Thoracic aorta (tissue), 2 donors: ENCODE data around the gene BUD23. TPM values are rescaled to one million over a fixed set of nuclear protein-coding genes. Genes with fewer than 3 reads are reported as not detected.

ENCODE experiments used
- ATAC-seq: fragments of 150-250 bp; one replicate; pipeline ENCODE4 v1.8.0; 2017; ENCODE audit warnings: low read depth; ENCODE audit not compliant: insufficient number of reproducible peaks, low FRiP score
- DNase-seq: peaks from one replicate; pipeline ENCODE4 v3.0.0-alpha.2; 2020; ENCODE audit warnings: low spot score
- H3K27ac ChIP-seq, 2 donors: fragments of 200-600 bp; sonication (generic); 1 replicate in 1 of 2; 2 replicates in 1 of 2; pipeline ENCODE4 v1.5.1; 2016; ENCODE audit warnings: mild to moderate bottlenecking in 2 of 2, moderate library complexity in 2 of 2
- H3K27me3 ChIP-seq: fragments of 200-600 bp; sonication (generic); replicated peaks from 2 replicates; pipeline ENCODE4 v1.6.0; 2016; ENCODE audit warnings: mild to moderate bottlenecking; ENCODE audit not compliant: insufficient read depth
- H3K36me3 ChIP-seq: fragments of 200-600 bp; sonication (generic); one replicate; pipeline ENCODE4 v1.5.1; 2016
- H3K4me1 ChIP-seq, 2 donors: fragments of 200-600 bp; sonication (generic); 1 replicate in 1 of 2; 2 replicates in 1 of 2; pipeline versions ENCODE4 v1.5.1 to v1.6.0; 2016; ENCODE audit warnings: low read depth in 2 of 2, mild to moderate bottlenecking in 1 of 2; ENCODE audit not compliant: control insufficient read depth in 1 of 2
- H3K4me3 ChIP-seq: fragments of 200-600 bp; sonication (generic); 2 replicates; pipeline ENCODE4 v1.5.1; 2016; ENCODE audit warnings: mild to moderate bottlenecking
- H3K9me3 ChIP-seq: fragments of 200-600 bp; sonication (generic); 2 replicates; pipeline ENCODE4 v1.5.1; 2016
- CTCF ChIP-seq: fragments of 200-600 bp; sonication (generic); IDR thresholded peaks from one replicate; pipeline ENCODE4 v1.5.1; 2019; ENCODE audit warnings: antibody characterized with exemption
- total RNA-seq, 2 donors: library from RNA; depleted of rRNA; stranded (reverse); fragments of >200 nt; gene quantifications; one replicate each; pipeline versions ENCODE4 v1.1.0 to v1.2.3, GENCODE V29; 2016

Gene BUD23
- total RNA-seq, 2 donors from 2014 or later = 36.9 to 51.0 TPM

- no peak for DNase-seq
- H3K4me1 ChIP-seq = no peaks in the 10 kb centered on the region
- no peak overlapping the region for H3K4me3 ChIP-seq
- no peak for TF ChIP-seq CTCF
- no peaks in the 10 kb centered on the region for H3K27me3 ChIP-seq
- no peaks in the 10 kb centered on the region for H3K9me3 ChIP-seq
- ATAC-seq = no peak
- H3K27ac ChIP-seq = no peak overlapping the region
- H3K36me3 ChIP-seq = peaks cover 49% of the 10 kb centered on the region
Measured at GRCh38 chr7:73698410-73698809, 15.0 kb downstream of the BUD23 start.

GRCh38 chr7:73699370-73700068 is 16.1 kb downstream of the BUD23 start:
- no peak for TF ChIP-seq CTCF
- H3K27me3 ChIP-seq = no peaks in the 10 kb centered on the region
- H3K27ac ChIP-seq = no peak overlapping the region
- DNase-seq (no peak), ATAC-seq (no peak)
- no peaks in the 10 kb centered on the region for H3K9me3 ChIP-seq
- no peak overlapping the region for H3K4me3 ChIP-seq
- peaks cover 0 to 5% of the 10 kb centered on the region in 2 donors for H3K4me1 ChIP-seq
- peaks cover 40% of the 10 kb centered on the region for H3K36me3 ChIP-seq

GRCh38 chr7:73700069-73700423 is 16.6 kb downstream of the BUD23 start:
- TF ChIP-seq CTCF = no peak
- no peak overlapping the region for H3K4me3 ChIP-seq
- ATAC-seq = no peak
- H3K9me3 ChIP-seq = no peaks in the 10 kb centered on the region
- no peaks in the 10 kb centered on the region for H3K27me3 ChIP-seq
- DNase-seq = no peak
- no peak overlapping the region for H3K27ac ChIP-seq
- peaks cover 35% of the 10 kb centered on the region for H3K36me3 ChIP-seq
- peaks cover 0 to 11% of the 10 kb centered on the region in 2 donors for H3K4me1 ChIP-seq

- ATAC-seq = no peak
- peaks cover 31% of the 10 kb centered on the region for H3K36me3 ChIP-seq
Measured at GRCh38 chr7:73700581-73701134, 17.3 kb downstream of the BUD23 start.

More at GRCh38 chr7:73700581-73701134, 17.3 kb downstream of the BUD23 start:
- Histone ChIP-seq H3K9me3 (no peaks in the 10 kb centered on the region), H3K27me3 (no peaks in the 10 kb centered on the region), H3K27ac (no peak overlapping the region), H3K4me1 (peaks cover 0 to 17% of the 10 kb centered on the region in 2 donors), H3K4me3 (no peak overlapping the region)
- TF ChIP-seq CTCF = no peak
- DNase-seq = no peak
